ENCODE measurements around the gene SEMA4D.

Gene SEMA4D

GRCh38 chr9:89465726-89466308 lies 32.1 kb downstream of the SEMA4D start:
- DNase-seq (ENCODE audit: low spot score): no peak

DNA sequence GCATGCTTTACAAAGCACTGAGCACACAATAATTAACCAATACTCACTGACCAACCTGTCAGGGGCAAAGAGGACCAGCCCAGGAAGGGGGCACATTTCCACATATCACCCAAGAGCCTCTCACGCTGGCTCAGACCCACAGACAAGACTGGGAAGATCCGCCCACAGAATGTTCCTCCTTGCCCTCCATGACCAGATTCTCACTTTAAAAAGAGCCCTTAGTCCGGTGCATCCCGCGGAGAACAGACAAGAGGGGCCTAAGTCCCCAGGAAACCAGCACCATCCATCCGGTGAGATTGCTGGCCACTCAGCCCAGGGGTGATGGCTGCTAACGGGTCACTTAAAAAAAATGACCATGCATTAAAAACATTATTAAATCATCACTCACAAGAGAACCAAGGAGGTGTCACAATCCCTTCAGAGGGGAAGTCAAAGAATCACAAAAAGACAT lies 32.9 kb downstream of the SEMA4D start:
- DNase-seq (ENCODE audit: low spot score): no peak

DNA sequence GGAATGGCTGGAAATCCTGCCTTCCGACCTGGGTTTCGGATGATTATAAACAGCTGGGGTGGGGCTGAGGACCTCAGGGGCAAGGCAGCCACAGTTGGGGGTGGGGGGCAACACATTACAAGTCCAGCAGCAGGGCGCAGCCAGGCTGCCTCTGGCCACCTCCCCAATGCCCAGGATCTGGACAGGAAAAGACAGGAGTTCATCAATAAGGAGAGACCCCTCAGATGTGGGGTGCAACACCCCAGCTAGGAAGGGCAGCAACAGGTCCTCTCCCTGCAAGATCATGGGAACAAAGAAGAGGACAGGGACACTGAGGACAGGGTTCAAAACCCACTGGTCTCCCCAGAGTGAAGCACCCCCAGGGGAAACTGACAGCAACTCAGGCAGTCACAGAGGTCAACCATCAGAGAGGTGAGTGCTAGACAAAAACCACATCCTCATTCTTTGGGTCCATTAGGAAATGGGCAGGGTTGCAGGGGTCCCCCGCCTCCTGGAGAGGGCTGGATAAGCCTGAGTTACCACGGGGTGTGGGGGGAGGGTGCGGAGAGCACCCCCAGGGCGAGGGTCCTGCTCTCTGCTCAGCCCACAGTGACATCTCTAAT lies 33.5 kb downstream of the SEMA4D start:
- DNase-seq (ENCODE audit: low spot score): no peak

DNA sequence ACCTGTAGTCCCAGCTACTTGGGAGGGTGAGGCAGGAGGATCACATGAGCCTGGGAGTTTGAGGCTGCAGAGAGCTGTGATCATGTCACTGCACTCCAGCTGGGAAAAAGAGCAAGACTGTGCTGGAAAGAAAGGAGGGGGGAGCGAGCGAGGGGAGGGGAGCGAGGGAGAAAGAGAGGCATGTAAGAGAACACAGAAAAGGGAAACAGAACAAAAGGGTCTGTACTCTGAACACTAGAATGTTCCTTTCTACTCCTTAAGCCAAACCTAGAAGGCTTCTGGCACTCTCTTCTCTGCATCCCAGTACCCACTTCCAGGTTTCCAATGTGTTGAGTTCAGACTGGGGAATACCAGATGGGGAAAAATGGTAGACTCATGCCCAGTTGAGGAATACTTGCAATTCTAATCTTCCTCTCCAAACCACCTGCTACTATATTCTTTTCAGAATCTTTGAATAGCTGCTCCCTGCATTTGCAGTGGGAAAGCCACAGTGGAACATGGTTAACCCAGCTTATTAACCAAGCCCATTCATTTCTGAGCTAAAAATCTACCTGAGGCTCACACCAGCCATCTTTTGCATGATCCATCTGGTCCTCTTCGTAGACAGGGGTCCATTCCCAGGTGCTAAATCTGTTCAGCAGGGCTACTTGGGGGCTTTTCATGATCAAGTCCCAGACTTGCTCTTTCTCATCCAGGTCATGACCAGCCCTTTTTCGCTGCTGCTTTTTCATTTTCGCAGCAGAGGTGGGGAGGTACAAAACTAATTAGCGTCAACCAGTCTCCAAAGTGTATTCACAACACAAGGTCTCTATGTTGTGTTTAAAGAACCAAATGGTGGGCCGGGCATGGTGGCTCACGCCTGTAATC lies 34.9 kb downstream of the SEMA4D start:
- no peak for DNase-seq (ENCODE audit: low spot score)

DNA sequence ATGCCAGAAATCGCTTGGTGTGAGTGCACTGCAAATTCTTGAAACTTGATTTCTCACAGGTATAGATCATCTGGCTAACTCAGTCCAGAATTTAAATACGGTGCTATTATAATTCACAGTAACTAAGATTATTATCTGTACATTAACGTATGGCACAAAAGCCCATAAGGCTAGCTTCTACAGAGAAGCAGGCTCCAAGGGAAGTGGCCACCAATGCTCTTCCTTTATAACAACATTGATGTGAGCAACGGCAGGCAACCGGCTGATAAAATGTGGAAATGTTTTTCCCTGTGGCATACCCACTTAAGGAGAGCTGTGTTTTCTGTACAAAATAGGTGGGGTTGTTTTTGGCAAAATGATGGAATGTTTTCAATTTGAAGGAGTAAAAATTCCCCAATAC lies 35.7 kb downstream of the SEMA4D start:
- DNase-seq (ENCODE audit: low spot score): no peak

DNA sequence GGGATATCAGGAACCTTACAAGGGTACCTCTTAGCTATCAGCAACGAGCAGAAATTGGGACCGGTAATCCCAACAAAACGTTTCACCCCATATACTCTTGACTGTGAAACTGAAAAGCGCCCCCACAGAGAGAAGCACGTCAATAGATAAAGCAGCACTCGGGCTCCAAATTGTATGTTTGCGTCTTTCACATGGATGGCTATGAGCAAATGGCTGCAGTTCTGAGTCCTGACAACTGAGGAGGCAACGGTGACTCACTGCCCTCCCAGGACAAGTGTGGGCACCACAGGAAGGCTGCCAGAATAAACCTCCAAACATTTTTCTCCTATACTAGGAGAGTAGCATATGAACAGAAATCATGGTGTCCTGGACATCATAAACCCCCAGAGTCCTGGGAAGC lies 36.6 kb downstream of the SEMA4D start:
- no peak for DNase-seq (ENCODE audit: low spot score)

DNA sequence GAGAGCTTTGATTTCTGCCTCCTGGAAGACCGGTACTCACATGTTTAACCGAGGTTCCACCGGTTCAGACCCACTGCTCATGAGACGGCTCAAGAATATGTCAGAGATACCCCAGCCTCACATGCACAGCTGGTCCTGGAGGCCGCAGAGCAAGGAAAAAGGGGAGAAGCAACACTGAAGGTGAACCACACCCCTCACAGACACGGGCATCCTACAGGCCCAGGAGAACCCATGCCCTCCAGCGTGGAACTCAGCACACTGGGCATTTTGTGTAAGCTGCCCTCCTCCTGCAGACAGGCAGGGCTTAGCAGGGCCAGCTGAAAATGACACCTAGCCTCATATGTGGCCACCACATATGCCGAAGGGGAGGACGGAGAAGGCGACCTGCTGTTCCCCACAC lies 37.4 kb downstream of the SEMA4D start:
- DNase-seq (ENCODE audit: low spot score): no peak

- no peak for DNase-seq (ENCODE audit: low spot score)
These were observed 39.0 kb downstream of the SEMA4D start for GRCh38 chr9:89458768-89459496.

DNA sequence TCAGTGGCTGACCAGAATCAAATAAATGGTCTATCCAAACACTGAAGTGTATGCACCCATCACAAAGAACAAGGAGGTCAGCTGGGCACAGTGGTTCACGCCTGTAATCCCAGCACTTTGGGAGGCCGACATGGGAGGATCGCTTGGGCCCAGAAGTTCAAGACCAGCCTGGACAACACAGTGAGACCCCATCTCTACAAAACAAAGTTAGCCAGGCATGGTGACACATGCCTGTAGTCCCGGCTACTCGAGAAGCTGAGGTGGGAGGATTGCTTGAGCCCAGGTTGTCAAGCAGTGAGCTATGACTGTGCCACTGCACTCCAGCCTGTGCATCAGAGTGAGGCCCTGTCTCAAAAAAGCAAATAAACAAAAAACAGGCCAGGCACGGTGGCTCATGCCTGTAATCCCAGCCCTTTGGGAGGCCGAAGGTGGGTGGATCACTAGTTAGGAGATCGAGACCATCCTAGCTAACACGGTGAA lies 40.5 kb downstream of the SEMA4D start:
- DNase-seq (ENCODE audit: low spot score): no peak

DNA sequence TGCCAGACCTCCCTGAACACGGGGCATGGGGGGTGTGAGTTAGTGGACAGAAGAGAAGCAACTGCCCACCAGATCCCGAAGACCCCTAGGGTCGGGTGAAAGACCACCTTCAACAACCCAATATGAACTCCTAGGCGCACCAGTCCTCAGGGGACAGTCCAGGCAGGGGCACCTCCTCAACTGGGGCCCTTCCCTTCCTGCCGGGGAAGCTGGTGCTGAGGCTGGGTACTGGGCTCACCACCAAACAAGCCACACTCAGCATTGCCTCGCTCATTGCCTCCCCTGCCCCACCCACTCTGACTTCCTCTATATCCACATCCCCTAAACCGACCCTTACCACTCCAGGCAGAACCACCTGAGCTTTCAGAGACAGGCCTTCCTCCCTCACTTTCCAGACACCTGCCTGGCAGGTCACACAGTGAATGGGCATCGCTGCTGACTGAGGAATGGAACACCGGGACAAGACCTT lies 42.5 kb downstream of the SEMA4D start:
- DNase-seq (ENCODE audit: low spot score): no peak

DNA sequence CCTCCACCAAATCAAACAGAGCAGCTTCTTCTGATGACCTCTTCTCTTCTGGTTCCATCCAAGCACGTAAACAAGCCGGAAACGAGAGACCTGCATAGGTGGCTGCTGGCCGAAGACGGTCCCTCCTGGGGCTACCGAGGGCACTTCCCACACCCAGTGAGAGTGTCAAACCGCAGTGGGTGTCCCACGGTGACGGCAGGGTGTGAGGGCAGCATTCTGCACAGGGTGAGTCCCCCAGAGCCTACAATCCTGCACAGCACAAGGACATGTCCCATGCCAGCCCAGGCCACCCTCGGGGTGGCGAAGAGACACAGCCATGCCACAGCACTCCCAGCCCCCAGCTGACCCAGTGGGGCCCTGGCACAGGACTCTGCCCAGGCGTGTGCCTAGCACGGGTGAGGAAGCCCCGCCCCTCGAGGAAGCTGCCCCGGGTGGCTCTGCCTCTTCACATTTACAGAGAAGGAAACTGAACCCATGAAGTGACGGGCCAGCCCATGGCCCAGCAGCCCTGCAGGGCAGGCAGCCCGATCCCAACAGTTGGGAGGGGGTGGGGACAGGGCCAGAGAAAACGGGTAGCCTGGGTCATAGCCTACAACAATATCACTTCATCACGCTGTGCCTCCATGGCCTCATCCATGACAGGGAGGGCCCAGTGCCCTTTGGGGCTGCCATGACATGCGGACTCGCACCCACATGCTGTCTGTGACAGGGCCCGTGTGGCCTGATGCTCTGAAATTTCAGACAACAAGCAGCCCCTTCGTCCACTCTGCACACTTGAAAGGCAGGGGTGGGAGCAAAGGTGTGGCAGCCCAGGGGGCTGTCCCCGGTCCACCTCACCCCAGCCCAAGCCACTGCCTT lies 43.2 kb downstream of the SEMA4D start:
- no peak for DNase-seq (ENCODE audit: low spot score)

DNA sequence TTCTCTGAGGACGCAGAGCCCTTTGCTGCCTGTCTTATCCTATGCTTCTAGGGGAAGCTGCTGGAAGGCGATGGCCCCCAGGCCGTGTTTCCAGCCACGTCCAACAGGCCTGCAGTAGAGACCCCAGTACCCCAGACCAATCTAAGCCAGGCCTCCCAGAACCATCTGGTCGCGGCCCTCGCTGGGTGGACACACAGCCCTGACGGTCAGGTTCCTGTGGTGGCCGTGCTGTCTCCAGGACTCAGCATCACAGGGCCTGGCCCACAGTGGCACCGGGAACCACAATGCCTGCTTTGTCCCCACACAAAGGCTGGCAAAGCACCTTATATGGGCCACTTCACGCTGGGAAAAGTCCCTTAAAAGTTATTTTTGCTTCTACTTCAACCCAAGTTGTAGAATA lies 44.5 kb downstream of the SEMA4D start:
- DNase-seq (ENCODE audit: low spot score): peak; percentile 90

- DNase-seq (ENCODE audit: low spot score): no peak
These were observed 45.4 kb downstream of the SEMA4D start for GRCh38 chr9:89452561-89452960.

GRCh38 chr9:89450213-89450612 lies 47.7 kb downstream of the SEMA4D start:
- DNase-seq (ENCODE audit: low spot score): no peak

DNA sequence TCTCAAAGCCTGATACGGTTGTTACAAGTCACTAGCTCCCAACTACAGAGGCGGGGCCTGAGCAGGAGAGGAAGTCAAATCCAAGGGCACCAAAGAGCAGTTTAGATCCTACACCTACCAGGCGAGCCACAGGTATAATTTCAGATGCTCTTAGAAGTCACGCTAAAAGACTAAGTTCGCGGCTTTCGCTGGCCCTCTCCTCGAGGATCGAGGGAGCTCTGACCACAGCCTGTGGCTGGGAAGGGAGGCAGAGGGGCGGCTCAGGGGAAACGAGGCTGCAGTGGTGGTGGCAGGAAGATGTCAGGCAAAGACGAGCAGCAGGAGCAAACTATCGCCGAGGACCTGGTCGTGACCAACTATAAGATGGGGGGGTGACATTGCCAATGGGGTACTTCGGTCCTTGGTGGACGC lies 48.6 kb downstream of the SEMA4D start:
- DNase-seq (ENCODE audit: low spot score): no peak

DNA sequence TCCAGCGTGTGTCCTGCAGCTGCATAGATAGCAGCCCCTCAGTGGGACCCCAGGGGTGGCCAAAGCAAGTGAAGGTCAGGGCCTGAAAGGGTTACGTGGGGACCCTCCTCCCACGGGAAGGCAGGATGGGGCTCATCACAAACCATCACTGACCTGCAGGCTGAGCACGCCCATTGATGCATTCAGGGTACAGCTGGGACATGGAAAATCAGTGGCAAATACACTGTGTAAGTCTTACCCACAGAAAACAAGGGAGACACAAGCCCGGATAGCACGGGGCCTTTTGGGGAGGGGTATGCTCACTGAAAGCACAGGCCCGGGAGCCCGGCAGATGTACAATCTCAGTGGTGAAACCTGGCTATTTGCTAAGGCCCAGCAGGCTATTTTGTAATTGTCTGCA lies 49.1 kb downstream of the SEMA4D start:
- DNase-seq (ENCODE audit: low spot score): peak; percentile 83

DNA sequence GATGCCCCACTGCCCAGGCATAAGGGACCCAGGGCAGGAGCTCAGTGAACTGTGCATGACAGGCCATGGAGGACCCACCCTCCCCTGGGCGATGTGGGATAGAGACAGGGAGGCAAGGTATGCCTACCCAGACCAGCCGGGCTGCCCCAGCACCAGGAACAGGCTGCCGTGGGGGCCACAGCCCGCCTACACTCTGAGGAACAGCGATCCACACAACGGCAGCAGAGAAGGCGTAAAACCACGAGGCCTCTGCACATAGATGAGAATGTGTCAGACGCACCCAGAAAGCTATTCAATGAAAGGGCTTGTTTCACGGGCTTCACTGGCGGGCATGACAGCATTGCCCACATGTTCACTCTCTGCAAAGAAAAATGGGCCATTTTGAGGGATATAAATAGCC lies 49.5 kb downstream of the SEMA4D start:
- DNase-seq (ENCODE audit: low spot score): peak; percentile 96

GRCh38 chr9:89447416-89447815 lies 50.5 kb downstream of the SEMA4D start:
- no peak for DNase-seq (ENCODE audit: low spot score)

- no peak for DNase-seq (ENCODE audit: low spot score)
These were observed 51.0 kb downstream of the SEMA4D start for GRCh38 chr9:89446961-89447310.

DNA sequence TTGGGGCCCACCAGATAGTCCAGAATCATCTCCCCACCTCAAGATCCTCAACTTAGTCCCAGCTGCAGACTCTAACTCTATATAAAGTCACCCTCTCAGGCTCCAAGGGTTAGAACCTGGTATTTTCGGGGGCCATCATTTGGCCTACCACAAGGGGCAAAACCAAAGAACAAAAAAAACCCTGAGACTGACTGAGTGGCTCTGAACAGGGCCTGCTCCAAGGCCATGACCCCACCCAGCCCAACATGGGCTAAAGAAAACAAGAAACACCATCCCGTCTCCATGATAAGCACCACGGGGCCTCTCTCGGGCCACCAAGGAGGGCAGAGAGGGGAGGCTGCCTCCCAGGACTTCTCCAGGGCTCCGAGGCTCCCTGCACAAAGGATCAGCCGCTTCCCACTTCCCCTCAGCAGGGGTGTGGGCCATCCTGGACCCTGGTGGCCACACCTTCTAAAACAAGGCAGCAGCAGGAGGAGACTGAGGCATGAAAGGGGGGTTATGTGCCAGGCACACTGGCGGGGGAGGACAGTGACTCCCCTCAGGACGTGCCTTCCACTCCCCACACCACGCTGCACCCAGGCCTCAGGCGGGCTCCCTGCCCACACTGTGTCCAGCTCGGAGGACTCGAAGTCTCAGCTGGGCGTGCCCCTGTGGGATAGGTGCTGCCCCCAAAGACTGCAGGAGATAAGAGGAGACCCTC lies 51.5 kb downstream of the SEMA4D start:
- DNase-seq (ENCODE audit: low spot score): no peak

- DNase-seq (ENCODE audit: low spot score): no peak
These were observed 52.1 kb downstream of the SEMA4D start for GRCh38 chr9:89445801-89446251.
